22Rv1 (cell line): ENCODE data around the gene CAMTA1.

Experiments used
- CTCF ChIP-seq: fragments of 450-650 bp; IDR thresholded peaks from 2 replicates; pipeline ENCODE4 v1.5.1; 2017; ENCODE audit warnings: mild to moderate bottlenecking
- ZFX ChIP-seq: fragments of 450-650 bp; IDR thresholded peaks from 2 replicates; pipeline ENCODE4 v1.6.1; 2017; ENCODE audit warnings: antibody characterized with exemption, borderline replicate concordance

GRCh38 chr1:6815726-6816125 lies 30.5 kb downstream of the CAMTA1 start:
- TF ChIP-seq CTCF (no peak), ZFX (no peak)
